Measurements from ENCODE around the gene TKTL1. TPM values are rescaled to one million over a fixed set of nuclear protein-coding genes. Genes with fewer than 3 reads are reported as not detected.

Gene TKTL1
- total and polyA plus RNA-seq, 12 donors, result 0.16 to 1.1 (median 0.53) TPM; not detected in 6

GRCh38 chrX:154378059-154378798 lies 82.6 kb downstream of the TKTL1 start:
- Histone ChIP-seq H3K27ac (peak overlapping the region; percentile 81 to 98 (median 91)), H3K9me3 (replicated peaks in 1 of 3) (no peaks in the 10 kb centered on the region), H3K4me1 (replicated peaks in 1 of 2) (peaks cover 4 to 8% of the 10 kb centered on the region in 2 donors), H3K36me3 (replicated peaks in 1 of 2) (no peaks in the 10 kb centered on the region), H3K27me3 (no peaks in the 10 kb centered on the region), H3K4me3 (peak overlapping the region in 2 of 4 donors; percentile 10 to 44)
- intact Hi-C loops (cut with DNase I), result no loop called here
- WGBS, 4 donors, result 0 to 58% (median 18%) methylated on average over 5 to 77 of the region's 79 CpGs
- peak; percentile 62 to 73 (median 64) for DNase-seq
- TF ChIP-seq CTCF (IDR thresholded peaks at IDR 0.05), result no peak
- TF ChIP-seq POLR2A (IDR thresholded peaks at IDR 0.05), result peak; percentile 70 to 81

GRCh38 chrX:154378799-154379568 lies 83.4 kb downstream of the TKTL1 start, which contains the start of gene EMD:
Gene EMD (plus strand): TSS chrX:154379295. CDS start chrX:154379485, 190 bp downstream.
- H3K9me3 ChIP-seq (replicated peaks in 1 of 3), result no peaks in the 10 kb centered on the region
- peak; percentile 95 to 99 (median 98) for DNase-seq
- H3K36me3 ChIP-seq (replicated peaks in 1 of 2), result no peaks in the 10 kb centered on the region
- H3K4me1 ChIP-seq (replicated peaks in 1 of 2), result peaks cover 4 to 8% of the 10 kb centered on the region in 2 donors
- WGBS, 4 donors, result 0 to 53% (median 18%) methylated on average over 9 to 103 of the region's 103 CpGs
- intact Hi-C loops (cut with DNase I), result no loop called here
- TF ChIP-seq POLR2A (IDR thresholded peaks at IDR 0.05) (peak; percentile 78 to 86), CTCF (IDR thresholded peaks at IDR 0.05) (no peak)
- H3K27ac ChIP-seq, result peak within 1 kb of the TSS; percentile 81 to 98 (median 98)
- H3K4me3 ChIP-seq, result peak within 1 kb of the TSS; percentile 44 to 73 (median 64)
- H3K27me3 ChIP-seq, result no peaks in the 10 kb centered on the region

GRCh38 chrX:154379569-154379951 lies 84.0 kb downstream of the TKTL1 start:
- Histone ChIP-seq H3K27ac (peak overlapping the region; percentile 60 to 98 (median 96)), H3K36me3 (replicated peaks in 1 of 2) (no peaks in the 10 kb centered on the region), H3K27me3 (no peaks in the 10 kb centered on the region), H3K4me1 (replicated peaks in 1 of 2) (peaks cover 4 to 8% of the 10 kb centered on the region in 2 donors), H3K4me3 (peak overlapping the region; percentile 44 to 73 (median 64)), H3K9me3 (replicated peaks in 1 of 3) (no peaks in the 10 kb centered on the region)
- WGBS, 4 donors, result 0 to 63% (median 39%) methylated on average over 25 to 38 of the region's 38 CpGs; no CpG with 5 or more reads in 1 of the 4 donors
- intact Hi-C loops (cut with DNase I), result no loop called here
- TF ChIP-seq POLR2A (IDR thresholded peaks at IDR 0.05) (no peak), CTCF (IDR thresholded peaks at IDR 0.05) (no peak)
- DNase-seq, result no peak

Other genes with a start within 250 kb of the TKTL1 start
- gene MECP2, start 198.1 kb upstream of the TKTL1 start, total RNA-seq, result 10 to 100 TPM; 16.9 to 67.7 (median 60.2) TPM
- 10 to 100 TPM; 23.3 to 28.6 (median 24.5) TPM for gene MECP2, start 198.1 kb upstream of the TKTL1 start, polyA plus RNA-seq
- not detected for gene OPN1LW, start 151.6 kb upstream of the TKTL1 start, total RNA-seq
- not detected for gene OPN1LW, start 151.6 kb upstream of the TKTL1 start, polyA plus RNA-seq
- not detected for gene OPN1MW, start 113.2 kb upstream of the TKTL1 start, total RNA-seq
- not detected for gene OPN1MW, start 113.2 kb upstream of the TKTL1 start, polyA plus RNA-seq
- gene OPN1MW2, start 76.0 kb upstream of the TKTL1 start, total RNA-seq, result not detected
- gene OPN1MW2, start 76.0 kb upstream of the TKTL1 start, polyA plus RNA-seq, result not detected
- not detected for gene OPN1MW3, start 38.2 kb upstream of the TKTL1 start, total RNA-seq
- gene OPN1MW3, start 38.2 kb upstream of the TKTL1 start, polyA plus RNA-seq, result not detected
- gene TEX28, start 671 bp upstream of the TKTL1 start, total RNA-seq, result under 1 TPM in 1 of 9 donors, not detected in 8; 0.18 TPM
- gene TEX28, start 671 bp upstream of the TKTL1 start, polyA plus RNA-seq, result under 1 TPM in 1 of 3 donors, not detected in 2; 0.07 TPM
- 100 to 1,000 TPM in 8 of 9 donors, 10 to 100 TPM in 1; 57.0 to 979 (median 499) TPM for gene FLNA, start 78.8 kb downstream of the TKTL1 start, total RNA-seq
- gene FLNA, start 78.8 kb downstream of the TKTL1 start, polyA plus RNA-seq, result 100 to 1,000 TPM; 169 to 861 (median 612) TPM
- 10 to 100 TPM in 8 of 9 donors, 1 to 10 TPM in 1; 7.7 to 82.7 (median 46.5) TPM for gene EMD, start 83.5 kb downstream of the TKTL1 start, total RNA-seq
- gene EMD, start 83.5 kb downstream of the TKTL1 start, polyA plus RNA-seq, result 10 to 100 TPM; 75.9 to 95.2 (median 79.1) TPM
- 1,000 to 10,000 TPM in 8 of 9 donors, 100 to 1,000 TPM in 1; 626 to 5,287 (median 2,456) TPM for gene RPL10, start 102.6 kb downstream of the TKTL1 start, total RNA-seq
- gene RPL10, start 102.6 kb downstream of the TKTL1 start, polyA plus RNA-seq, result 1,000 to 10,000 TPM; 1,725 to 3,645 (median 2,430) TPM
- 100 to 1,000 TPM in 1 of 9 donors, 10 to 100 TPM in 7, 1 to 10 TPM in 1; 9.3 to 101 (median 47.8) TPM for gene DNASE1L1, start 113.5 kb downstream of the TKTL1 start, total RNA-seq
- 10 to 100 TPM; 17.2 to 48.0 (median 42.7) TPM for gene DNASE1L1, start 113.5 kb downstream of the TKTL1 start, polyA plus RNA-seq
- 10 to 100 TPM; 15.0 to 47.1 (median 26.4) TPM for gene TAFAZZIN, start 115.7 kb downstream of the TKTL1 start, total RNA-seq
- 100 to 1,000 TPM in 2 of 3 donors, 1 to 10 TPM in 1; 8.6 to 142 (median 103) TPM for gene TAFAZZIN, start 115.7 kb downstream of the TKTL1 start, polyA plus RNA-seq
- 100 to 1,000 TPM in 6 of 9 donors, 10 to 100 TPM in 3; 68.8 to 170 (median 135) TPM for gene ATP6AP1, start 132.9 kb downstream of the TKTL1 start, total RNA-seq
- 100 to 1,000 TPM in 1 of 3 donors, 10 to 100 TPM in 2; 55.4 to 133 (median 56.8) TPM for gene ATP6AP1, start 132.9 kb downstream of the TKTL1 start, polyA plus RNA-seq
- 100 to 1,000 TPM in 8 of 9 donors, 10 to 100 TPM in 1; 85.6 to 142 (median 112) TPM for gene GDI1, start 141.4 kb downstream of the TKTL1 start, total RNA-seq
- gene GDI1, start 141.4 kb downstream of the TKTL1 start, polyA plus RNA-seq, result 100 to 1,000 TPM; 155 to 287 (median 216) TPM
- 10 to 100 TPM; 25.1 to 74.5 (median 51.1) TPM for gene FAM50A, start 148.3 kb downstream of the TKTL1 start, total RNA-seq
- 100 to 1,000 TPM; 104 to 451 (median 241) TPM for gene FAM50A, start 148.3 kb downstream of the TKTL1 start, polyA plus RNA-seq
- gene PLXNA3, start 162.5 kb downstream of the TKTL1 start, total RNA-seq, result 10 to 100 TPM in 7 of 9 donors, 1 to 10 TPM in 2; 2.1 to 46.3 (median 12.1) TPM
- gene PLXNA3, start 162.5 kb downstream of the TKTL1 start, polyA plus RNA-seq, result 10 to 100 TPM; 22.3 to 83.6 (median 27.4) TPM
- 100 to 1,000 TPM in 1 of 9 donors, 10 to 100 TPM in 8; 22.5 to 101 (median 52.6) TPM for gene LAGE3, start 183.5 kb downstream of the TKTL1 start, total RNA-seq
- gene LAGE3, start 183.5 kb downstream of the TKTL1 start, polyA plus RNA-seq, result 10 to 100 TPM; 11.3 to 24.0 (median 12.0) TPM
- 10 to 100 TPM; 36.4 to 95.6 (median 56.3) TPM for gene UBL4A, start 190.8 kb downstream of the TKTL1 start, total RNA-seq
- gene UBL4A, start 190.8 kb downstream of the TKTL1 start, polyA plus RNA-seq, result 10 to 100 TPM; 18.3 to 31.1 (median 23.6) TPM
- gene SLC10A3, start 194.8 kb downstream of the TKTL1 start, total RNA-seq, result 10 to 100 TPM; 19.6 to 33.4 (median 28.5) TPM
- 10 to 100 TPM in 2 of 3 donors, 1 to 10 TPM in 1; 8.7 to 24.2 (median 23.2) TPM for gene SLC10A3, start 194.8 kb downstream of the TKTL1 start, polyA plus RNA-seq
- gene FAM3A, start 220.4 kb downstream of the TKTL1 start, total RNA-seq, result 10 to 100 TPM; 42.9 to 77.1 (median 50.9) TPM
- gene FAM3A, start 220.4 kb downstream of the TKTL1 start, polyA plus RNA-seq, result 100 to 1,000 TPM in 1 of 3 donors, 10 to 100 TPM in 2; 13.5 to 115 (median 92.8) TPM